Lung (tissue), 16 donors: ENCODE results near the gene MITD1. TPM values are rescaled to one million over a fixed set of nuclear protein-coding genes. Genes with fewer than 3 reads are reported as not detected.

Experiments used
- ATAC-seq: fragments of 200-7000 bp; cut with Tn5 transposase; one replicate; pipeline ENCODE4 v1.9.1; 2020; ENCODE audit warnings: moderate number of reproducible peaks; ENCODE audit not compliant: insufficient read depth, low FRiP score
- DNase-seq, 3 donors: peaks; one replicate each; pipeline ENCODE4 v3.0.0-alpha.2; 2013 to 2017
- H3K27ac ChIP-seq, 2 donors: one replicate each; pipeline ENCODE4 v1.5.1; 2013; ENCODE audit warnings: mild to moderate bottlenecking in 2 of 2, moderate library complexity in 2 of 2, control low read depth in 1 of 2, inconsistent platforms in 1 of 2, low read depth in 1 of 2, low read length in 1 of 2
- H3K27me3 ChIP-seq, 3 donors: one replicate each; pipeline ENCODE4 v1.5.1; 2013; ENCODE audit warnings: low read length in 2 of 3; ENCODE audit not compliant: control insufficient read depth in 3 of 3, insufficient read depth in 3 of 3
- H3K36me3 ChIP-seq, 4 donors: one replicate each; pipeline ENCODE4 v1.5.1; 2013; ENCODE audit warnings: low read length in 4 of 4, mild to moderate bottlenecking in 1 of 4, moderate library complexity in 1 of 4; ENCODE audit not compliant: control insufficient read depth in 4 of 4, insufficient read depth in 4 of 4
- H3K4me1 ChIP-seq, 5 donors: one replicate each; pipeline ENCODE4 v1.5.1; 2013; ENCODE audit warnings: low read length in 5 of 5, mild to moderate bottlenecking in 2 of 5, moderate library complexity in 1 of 5; ENCODE audit not compliant: control insufficient read depth in 5 of 5, insufficient read depth in 5 of 5
- H3K4me3 ChIP-seq: one replicate; pipeline ENCODE4 v1.5.1; 2013; ENCODE audit warnings: mild to moderate bottlenecking, control low read depth, moderate library complexity
- H3K9ac ChIP-seq, 2 donors: one replicate each; pipeline ENCODE4 v1.5.1; 2013; ENCODE audit warnings: low read length in 2 of 2, control low read depth in 1 of 2; ENCODE audit not compliant: insufficient read depth in 1 of 2
- H3K9me3 ChIP-seq, 4 donors: one replicate each; pipeline ENCODE4 v1.5.1; 2013; ENCODE audit warnings: low read length in 3 of 4, mild to moderate bottlenecking in 1 of 4, moderate library complexity in 1 of 4; ENCODE audit not compliant: control insufficient read depth in 4 of 4, insufficient read depth in 3 of 4
- WGBS, 2 donors: extraction: QIAGEN DNeasy Blood & Tissue Kit; methylation state at CpG; one replicate each; pipeline ENCODE4 v1.1.7; 2013; 5-methylcytosine and 5-hydroxymethylcytosine counted together
- long read RNA-seq, 5 donors: transcript quantifications; one replicate each; lab custom pipeline, GENCODE V29; 2026
- polyA plus RNA-seq, 2 donors: library from polyadenylated mRNA; stranded (reverse); fragments of 200-250 nt; gene quantifications; one replicate each; pipeline ENCODE4 v1.2.1, GENCODE V29; 2013
- total RNA-seq, 2 donors: library from RNA; depleted of rRNA in 1 of 2; stranded (reverse); fragments of >200 nt in 1 of 2; gene quantifications; one replicate each; pipeline ENCODE4 v1.2.1, GENCODE V29; 2014 to 2021
- TF ChIP-seq, protein P1 (sequence below): IDR thresholded peaks from 2 replicates; pipeline ENCODE4 v1.5.1; 2012; ENCODE audit warnings: mild to moderate bottlenecking; ENCODE audit errors: control extremely low read depth, extremely low read depth
- donor health status: control.
- donor health status: control.
- donor health status: Bipolar disorder and iron deficiency.
- donor health status: healthy.
- donor health status: DM: yes; HTN: yes; CAD: no.

The MITD1 gene
- total RNA-seq (10 to 100 TPM; 17.6 to 34.4 TPM), polyA plus RNA-seq (10 to 100 TPM; 34.9 to 57.1 TPM)
- long read RNA-seq, donor 1, partial matches to known transcripts, result 0 of 8 reads
- long read RNA-seq, donor 1, other reads (novel, unspliced or antisense), result 0 of 8 reads
- long read RNA-seq, donor 2, partial matches to known transcripts, result 0 of 6 reads
- long read RNA-seq, donor 2, other reads (novel, unspliced or antisense), result 0 of 6 reads
- long read RNA-seq, donor 3, partial matches to known transcripts, result 0 of 5 reads
- long read RNA-seq, donor 3, other reads (novel, unspliced or antisense), result 0 of 5 reads
- long read RNA-seq, donor 4, partial matches to known transcripts, result 5 of 9 reads
- long read RNA-seq, donor 4, other reads (novel, unspliced or antisense), result 0 of 9 reads
- long read RNA-seq, donor 5, transcript MITD1-201 (7 exons, 939 nt), result major isoform, 8 of 21 reads
- long read RNA-seq, donor 5, partial matches to known transcripts, result 9 of 21 reads
- long read RNA-seq, donor 5, other reads (novel, unspliced or antisense), result 0 of 21 reads

- Histone ChIP-seq H3K27ac (peak within 1 kb of the TSS; percentile 76 to 95), H3K9me3 (peaks cover 0 to 3% (median 0%) of the 10 kb centered on the region in 4 donors), H3K9ac (peak within 1 kb of the TSS; percentile 81 to 97), H3K4me1 (peaks cover 0 to 18% (median 7%) of the 10 kb centered on the region in 5 donors), H3K27me3 (no peaks in the 10 kb centered on the region), H3K4me3 (peak within 1 kb of the TSS; percentile 98), H3K36me3 (no peaks in the 10 kb centered on the region)
- TF ChIP-seq, protein P1, sequence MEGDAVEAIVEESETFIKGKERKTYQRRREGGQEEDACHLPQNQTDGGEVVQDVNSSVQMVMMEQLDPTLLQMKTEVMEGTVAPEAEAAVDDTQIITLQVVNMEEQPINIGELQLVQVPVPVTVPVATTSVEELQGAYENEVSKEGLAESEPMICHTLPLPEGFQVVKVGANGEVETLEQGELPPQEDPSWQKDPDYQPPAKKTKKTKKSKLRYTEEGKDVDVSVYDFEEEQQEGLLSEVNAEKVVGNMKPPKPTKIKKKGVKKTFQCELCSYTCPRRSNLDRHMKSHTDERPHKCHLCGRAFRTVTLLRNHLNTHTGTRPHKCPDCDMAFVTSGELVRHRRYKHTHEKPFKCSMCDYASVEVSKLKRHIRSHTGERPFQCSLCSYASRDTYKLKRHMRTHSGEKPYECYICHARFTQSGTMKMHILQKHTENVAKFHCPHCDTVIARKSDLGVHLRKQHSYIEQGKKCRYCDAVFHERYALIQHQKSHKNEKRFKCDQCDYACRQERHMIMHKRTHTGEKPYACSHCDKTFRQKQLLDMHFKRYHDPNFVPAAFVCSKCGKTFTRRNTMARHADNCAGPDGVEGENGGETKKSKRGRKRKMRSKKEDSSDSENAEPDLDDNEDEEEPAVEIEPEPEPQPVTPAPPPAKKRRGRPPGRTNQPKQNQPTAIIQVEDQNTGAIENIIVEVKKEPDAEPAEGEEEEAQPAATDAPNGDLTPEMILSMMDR, result no peak
- WGBS, 2 donors, result 0% methylated on average over 39 of the region's 39 CpGs
- peak; percentile 96 to 98 (median 98) for DNase-seq
- ATAC-seq, result peak; percentile 91
Observed at GRCh38 chr2:99180755-99181623, at the start of gene MITD1, which contains the start of gene MRPL30. Gene MITD1, minus strand, starts transcription at chr2:99181058. Its CDS starts 77 bp downstream, at chr2:99180981. Gene MRPL30, plus strand, starts transcription at chr2:99181184. Its CDS starts 5,020 bp downstream, at chr2:99186204.

- H3K9ac ChIP-seq, result no peak overlapping the region
- peak in 1 of 3 donors; percentile 3 for DNase-seq
- no peak overlapping the region for H3K4me3 ChIP-seq
- ATAC-seq, result no peak
- H3K36me3 ChIP-seq, result no peaks in the 10 kb centered on the region
- no peaks in the 10 kb centered on the region for H3K9me3 ChIP-seq
- H3K27ac ChIP-seq, result no peak overlapping the region
- 72 to 77% methylated on average over 4 of the region's 4 CpGs for WGBS, 2 donors
- no peaks in the 10 kb centered on the region for H3K4me1 ChIP-seq
- H3K27me3 ChIP-seq, result no peaks in the 10 kb centered on the region
- TF ChIP-seq, protein P1, result no peak
Observed at GRCh38 chr2:99217929-99218501, 37.2 kb upstream of the MITD1 start.

DNA sequence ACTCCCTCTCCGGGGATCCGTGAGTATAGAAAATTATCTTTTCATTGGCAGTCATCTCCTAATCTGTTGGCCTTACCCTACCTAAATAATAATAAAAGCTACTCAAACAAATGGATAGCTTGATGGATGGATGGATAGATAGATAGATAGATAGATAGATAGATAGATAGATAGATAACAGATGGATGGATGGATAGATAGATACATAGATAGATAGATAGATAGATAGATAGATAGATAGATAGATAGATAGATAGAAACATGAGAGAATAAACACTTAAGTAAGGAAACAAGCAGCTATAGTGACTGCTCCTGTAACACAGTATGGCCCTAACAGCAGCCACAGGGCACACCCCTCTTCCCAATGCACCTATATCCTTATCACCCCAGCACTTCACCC lies 35.2 kb upstream of the MITD1 start:
- TF ChIP-seq, protein P1, result no peak
- 97 to 98% methylated on average over 2 of the region's 2 CpGs for WGBS, 2 donors

More for the DNA sequence above, 35.2 kb upstream of the MITD1 start:
- Histone ChIP-seq H3K4me1 (no peaks in the 10 kb centered on the region), H3K4me3 (no peak overlapping the region), H3K9me3 (no peaks in the 10 kb centered on the region), H3K36me3 (no peaks in the 10 kb centered on the region), H3K9ac (no peak overlapping the region), H3K27me3 (no peaks in the 10 kb centered on the region), H3K27ac (no peak overlapping the region)
- DNase-seq (no peak), ATAC-seq (no peak)
